NCI-H1694 (cell line): Measurements from ENCODE around the gene CDC20B.

Source experiments
- DNase-seq: peaks from one replicate; lab custom pipeline; 2025; lab: John Stamatoyannopoulos, UW

The CDC20B gene, protein sequence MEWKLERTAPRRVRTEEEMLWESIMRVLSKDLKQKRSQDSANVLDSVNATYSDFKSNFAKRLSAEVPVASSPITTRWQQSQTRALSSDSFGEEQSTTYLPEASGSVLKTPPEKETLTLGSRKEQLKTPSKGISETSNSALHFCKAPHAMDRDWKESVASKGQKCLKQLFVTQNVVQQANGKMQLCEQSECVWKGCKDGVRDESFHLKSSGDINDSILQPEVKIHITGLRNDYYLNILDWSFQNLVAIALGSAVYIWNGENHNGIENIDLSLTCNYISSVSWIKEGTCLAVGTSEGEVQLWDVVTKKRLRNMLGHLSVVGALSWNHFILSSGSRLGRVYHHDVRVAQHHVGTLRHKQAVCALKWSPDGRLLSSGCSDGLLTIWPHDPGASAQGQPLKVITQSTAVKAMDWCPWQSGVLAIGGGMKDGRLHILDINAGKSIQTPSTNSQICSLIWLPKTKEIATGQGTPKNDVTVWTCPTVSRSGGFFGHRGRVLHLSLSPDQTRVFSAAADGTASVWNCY

DNA sequence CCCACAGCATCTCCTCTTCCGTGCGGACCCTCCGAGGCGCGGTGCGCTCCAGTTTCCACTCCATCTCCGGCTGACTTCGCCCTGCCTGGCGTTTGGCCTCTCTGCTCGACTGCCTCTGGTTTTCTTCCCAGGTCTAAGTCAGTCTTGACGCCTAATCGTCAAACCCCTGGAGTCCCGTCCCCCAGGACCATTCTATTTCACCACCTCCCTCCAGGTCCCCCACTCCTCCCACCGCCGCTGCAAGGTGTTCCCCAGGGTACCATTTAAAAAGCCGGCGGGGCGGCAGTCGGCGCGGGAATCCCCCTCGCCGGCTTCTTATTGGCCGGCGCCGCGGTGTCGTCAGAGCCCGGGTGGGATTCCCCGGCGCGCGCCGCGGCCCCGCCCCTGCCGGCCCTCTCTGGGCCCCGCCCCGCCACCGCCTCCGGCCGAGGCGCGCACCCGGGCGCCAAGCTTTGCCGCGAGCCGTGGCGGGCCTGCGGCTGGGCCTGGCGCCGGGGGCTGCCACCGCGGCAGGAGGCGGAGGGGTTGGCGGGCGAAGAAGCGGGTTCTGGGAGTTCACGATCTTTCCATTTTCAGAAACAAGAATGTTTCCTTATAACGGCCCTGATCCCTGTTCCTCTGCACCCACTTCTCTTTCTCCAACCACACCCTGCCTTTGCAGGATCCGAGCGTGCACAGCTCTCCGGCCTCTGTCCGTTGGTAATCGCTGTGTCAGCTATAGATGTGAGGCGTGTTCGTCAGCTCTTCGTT lies at the start of gene CDC20B:
CDC20B (minus strand) TSS at position 241 of the 750 bp plus-strand sequence; CDS start at position 64, 177 bp downstream.
- DNase-seq, result peak; percentile 72

DNA sequence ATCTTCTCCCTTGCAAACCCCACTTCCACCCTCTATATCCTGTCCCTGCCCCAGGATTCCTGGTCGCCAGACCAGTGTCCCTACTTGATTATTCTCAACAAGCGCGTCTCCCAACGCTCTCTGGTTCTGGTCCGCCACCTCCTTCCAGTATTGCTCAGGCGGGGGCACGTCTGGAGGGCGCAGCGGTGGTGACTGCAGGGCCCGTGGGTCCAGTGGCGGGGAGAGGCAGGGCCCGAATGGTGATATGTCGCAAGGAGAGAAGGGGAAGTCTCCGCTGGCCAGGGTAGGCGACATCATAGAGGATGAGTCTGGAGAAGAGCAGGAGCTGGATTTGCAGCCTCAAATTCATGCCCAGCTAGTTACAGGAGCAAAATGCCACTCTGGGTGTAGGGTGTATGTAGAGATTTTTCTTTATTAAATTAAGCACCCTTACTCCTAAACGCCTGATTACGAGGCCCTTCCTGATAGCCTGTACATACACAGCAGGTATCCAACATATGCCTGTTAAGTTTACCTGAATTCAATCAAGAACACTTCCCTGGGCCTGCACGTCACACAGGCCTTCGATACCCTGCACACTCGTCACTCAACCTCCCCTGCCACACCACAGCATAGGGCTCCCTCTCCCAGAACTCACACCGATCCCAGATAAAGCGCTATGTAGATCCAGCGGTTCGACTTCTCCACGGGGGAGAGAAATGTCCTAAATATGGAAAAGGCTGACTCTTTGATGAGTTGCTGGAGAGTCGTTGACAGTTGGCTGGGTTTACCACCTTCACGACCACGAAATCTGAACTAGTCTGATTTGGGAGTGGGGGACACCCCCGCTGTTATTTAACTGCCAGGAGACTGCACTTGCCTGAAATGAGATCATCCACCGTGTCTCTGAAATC lies 49.4 kb upstream of the CDC20B start:
- DNase-seq, result no peak

GRCh38 chr5:55220433-55221185 lies 47.6 kb upstream of the CDC20B start:
- no peak for DNase-seq

- no peak for DNase-seq
These were observed 46.8 kb upstream of the CDC20B start for GRCh38 chr5:55219770-55220169.

GRCh38 chr5:55218967-55219366 lies 46.0 kb upstream of the CDC20B start:
- DNase-seq, result no peak

DNA sequence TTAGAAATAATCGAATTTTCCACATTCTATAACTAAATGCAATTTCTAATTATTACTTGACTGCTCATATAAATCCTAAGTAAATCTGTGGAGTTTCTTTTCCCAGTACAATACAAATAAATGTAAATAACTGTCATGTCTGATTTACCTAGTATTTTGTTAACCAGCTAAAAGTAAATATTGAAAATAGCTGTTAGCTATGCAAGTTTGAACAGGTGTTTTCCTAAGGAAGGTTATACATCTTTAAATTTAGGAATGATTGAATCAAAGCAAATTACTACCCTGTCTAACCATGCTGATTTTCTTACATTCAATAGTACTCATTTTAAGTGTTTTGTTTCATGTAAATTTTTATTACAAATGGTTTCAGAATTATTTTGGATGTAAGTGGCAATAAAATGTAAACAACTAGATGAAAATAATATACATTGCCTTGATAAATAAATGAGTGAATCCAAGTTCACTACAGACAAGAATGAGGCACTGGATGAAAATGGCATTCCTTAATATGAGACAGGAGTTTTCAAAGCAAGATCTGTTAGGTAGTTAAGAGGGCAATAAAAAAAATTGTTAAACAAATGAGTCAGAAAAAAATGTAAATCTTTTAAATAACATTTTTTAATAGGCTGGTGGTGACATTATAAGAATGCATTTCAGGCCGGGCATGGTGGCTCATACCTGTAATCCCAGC lies 38.4 kb upstream of the CDC20B start:
- no peak for DNase-seq

DNA sequence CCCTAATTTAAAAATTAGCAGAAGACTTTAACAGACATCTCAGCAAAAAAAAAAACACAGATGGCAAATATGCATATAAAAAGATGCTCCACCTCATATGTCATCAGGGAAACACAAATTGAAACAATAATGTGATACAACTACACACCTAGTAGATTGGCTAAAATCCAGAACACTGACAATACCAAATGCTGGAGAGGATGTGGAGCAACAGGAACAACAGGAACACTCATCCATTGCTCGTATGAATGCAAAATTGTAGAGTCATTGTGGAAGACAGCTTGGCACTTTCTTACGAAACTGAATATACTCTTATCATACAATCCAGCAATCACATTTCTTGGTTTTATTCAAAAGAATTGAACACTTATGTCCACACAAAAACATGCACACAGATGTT lies 32.0 kb upstream of the CDC20B start:
- no peak for DNase-seq

GRCh38 chr5:55191165-55191564 lies 18.2 kb upstream of the CDC20B start:
- no peak for DNase-seq

DNA sequence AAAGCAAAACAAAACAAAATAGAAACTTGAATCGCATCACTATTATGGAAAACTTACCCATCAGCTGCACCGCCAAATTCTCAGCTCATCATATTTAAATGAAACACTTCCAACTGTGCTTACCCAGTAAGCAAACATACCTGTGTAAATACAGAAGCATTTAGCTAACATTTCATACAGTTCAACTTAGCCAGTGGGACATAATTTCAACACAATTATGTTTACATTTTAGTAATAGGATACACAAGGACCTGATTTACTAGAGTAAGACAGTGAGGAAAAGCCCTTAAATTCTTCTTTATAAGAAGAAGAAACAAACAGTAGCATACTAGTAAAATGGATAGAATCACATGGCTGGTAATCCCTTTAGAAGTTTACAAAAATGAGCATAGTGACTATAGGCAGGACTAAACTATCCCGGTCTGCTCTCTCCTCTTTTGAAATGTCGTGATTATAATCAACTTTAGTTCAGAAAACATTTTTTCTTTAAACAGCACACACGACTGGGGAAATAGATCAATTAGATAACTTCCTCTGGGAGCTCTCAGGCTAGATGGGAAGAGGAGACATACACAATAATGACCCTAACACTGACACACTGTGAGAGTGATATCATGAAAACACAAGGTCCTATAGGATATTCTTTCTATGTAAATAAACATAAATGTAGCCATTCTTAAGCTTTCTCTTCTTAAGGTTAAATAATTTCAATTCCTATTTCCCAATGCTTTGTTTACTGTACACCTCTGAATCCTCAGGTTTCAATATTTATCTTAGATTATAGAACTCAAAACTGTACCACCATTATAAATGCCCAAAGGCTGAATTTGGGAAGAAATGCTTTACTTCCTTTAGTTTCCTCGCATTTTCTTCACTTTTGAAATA lies 15.9 kb upstream of the CDC20B start:
- DNase-seq, result no peak

DNA sequence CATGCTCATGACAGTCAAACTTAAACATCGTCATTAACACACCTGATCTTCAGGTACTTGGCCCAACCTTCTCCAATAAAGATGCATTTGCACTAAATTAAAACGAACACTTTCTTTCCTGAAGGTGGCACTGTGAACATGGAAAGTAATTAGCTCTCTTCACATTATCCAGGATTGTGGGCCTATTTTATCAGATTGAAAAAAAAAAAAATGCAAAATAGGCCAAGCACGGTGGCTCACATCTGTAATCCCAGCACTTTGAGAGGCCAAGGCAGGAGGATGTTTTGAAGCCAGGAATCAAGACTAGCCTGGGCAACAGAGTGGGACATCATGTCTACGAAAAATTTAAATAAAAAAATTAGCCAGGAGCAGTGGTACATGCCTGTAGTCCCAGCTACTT lies 14.4 kb upstream of the CDC20B start:
- DNase-seq, result peak; percentile 67

GRCh38 chr5:55180016-55180415 lies 7.0 kb upstream of the CDC20B start:
- no peak for DNase-seq

DNA sequence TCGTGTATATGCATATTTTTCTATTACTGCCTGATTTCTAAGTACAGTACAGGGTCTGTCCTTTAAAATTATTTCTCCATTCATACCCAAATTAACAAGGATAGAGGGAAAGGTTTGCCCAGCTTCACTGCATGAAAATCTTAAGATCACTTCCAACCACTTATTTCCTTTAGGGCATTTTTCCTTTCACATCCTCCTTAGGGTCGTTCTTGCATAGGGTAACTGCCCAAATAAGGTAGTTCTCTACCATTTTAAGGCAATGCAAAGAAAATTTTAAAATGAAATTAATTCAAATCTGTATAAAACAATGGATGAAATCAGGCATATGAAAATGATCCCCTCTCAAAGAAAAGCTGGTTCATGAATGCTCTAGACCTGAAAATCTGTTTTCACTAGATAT lies 4.1 kb upstream of the CDC20B start:
- no peak for DNase-seq

DNA sequence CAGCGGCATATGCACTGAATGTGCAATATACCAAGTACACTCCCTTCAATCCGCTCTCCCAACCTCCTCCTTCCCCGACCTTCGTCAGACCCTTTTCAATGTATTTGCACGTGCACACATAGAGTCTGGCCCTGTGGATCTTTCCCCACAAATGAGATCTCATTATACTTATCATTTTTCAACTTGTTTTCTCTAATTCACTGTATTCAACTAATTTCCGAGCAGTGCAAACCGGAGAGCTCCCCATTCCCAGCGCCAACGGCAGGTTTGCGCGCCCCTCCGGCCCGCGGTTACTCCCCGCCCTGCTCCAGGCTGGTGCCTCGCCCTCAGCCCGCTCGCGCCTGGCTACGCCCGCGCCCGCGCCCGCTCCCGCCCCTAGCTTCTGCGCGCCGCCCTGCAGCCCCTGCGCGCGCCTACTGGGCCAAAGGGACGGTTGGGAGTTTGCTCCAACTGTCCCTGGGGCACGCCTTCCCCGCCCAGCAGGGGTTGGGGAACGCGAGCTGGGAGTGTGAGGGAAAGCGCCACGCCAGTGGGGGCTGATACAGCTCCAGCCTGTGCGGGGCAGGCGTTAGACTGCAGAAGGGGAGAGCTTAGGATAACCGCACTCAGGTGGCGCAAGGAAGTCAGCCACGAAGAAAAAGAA lies 3.3 kb upstream of the CDC20B start:
- DNase-seq, result no peak

DNA sequence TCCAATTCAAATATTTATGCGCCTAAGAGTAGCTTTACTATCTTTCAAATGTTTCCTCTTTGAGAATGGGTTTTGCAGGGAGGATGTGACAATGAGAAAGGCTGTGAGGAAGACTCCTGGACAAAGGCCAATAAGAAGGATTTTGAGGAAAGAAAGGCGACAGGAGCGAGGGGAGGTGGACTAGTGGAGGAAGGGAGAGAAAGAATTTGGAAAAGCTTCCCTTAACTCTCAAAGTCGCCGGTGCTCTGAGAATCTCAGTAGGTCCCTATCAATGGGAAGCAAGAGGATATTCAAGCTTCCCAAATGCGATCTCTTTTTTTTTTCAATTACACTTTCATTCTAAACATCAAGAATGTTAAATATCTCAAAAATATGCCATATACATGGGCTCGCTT lies 2.8 kb upstream of the CDC20B start:
- no peak for DNase-seq

DNA sequence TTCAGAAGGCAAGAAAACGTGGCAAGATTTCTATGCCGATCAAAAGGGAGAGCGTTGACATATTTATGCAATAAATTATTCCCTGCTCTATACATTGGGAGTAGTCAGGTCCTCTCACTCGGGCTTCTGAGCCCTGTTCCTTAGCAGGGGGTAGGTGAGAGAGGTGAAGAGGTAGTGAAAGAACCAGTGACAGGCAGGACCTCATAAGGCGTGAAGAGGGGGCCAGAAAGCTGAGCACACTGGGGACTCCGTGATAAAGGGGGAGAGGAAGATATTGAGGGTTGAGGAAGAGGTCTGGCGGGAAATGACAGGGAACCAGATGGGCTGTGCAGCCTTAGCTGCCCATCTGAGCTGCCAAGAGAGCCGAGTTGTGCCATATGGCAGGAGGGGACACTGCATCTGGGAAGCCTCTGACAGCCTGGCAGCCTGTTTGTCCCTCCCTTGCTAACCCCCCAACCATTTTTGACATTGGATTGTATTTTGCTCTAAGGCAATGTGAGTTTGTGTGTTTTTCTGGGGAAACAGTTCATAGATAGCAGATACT lies 782 bp upstream of the CDC20B start:
- DNase-seq, result peak; percentile 77

- peak; percentile 92 for DNase-seq
These were observed 702 bp downstream of the CDC20B start for GRCh38 chr5:55172051-55172899.

GRCh38 chr5:55171471-55171870 lies 1.5 kb downstream of the CDC20B start:
- DNase-seq, result no peak

- DNase-seq, result no peak
These were observed 10.3 kb downstream of the CDC20B start for GRCh38 chr5:55162666-55163065.
